Ectodermal cell (in vitro differentiated cells): ENCODE results near the gene TMEM220.
"Not testable (repeated sequence)": the region's sequence is repeated elsewhere in the genome, so short reads cannot be mapped to it uniquely, and the experiment has no call there.

ENCODE experiments used
- H3K27ac ChIP-seq: 2 replicates; pipeline ENCODE4 v1.7.0; 2013; ENCODE audit warnings: mild to moderate bottlenecking, low read depth, low read length; ENCODE audit not compliant: insufficient read depth, poor library complexity, severe bottlenecking
- H3K27me3 ChIP-seq: 2 replicates; pipeline ENCODE4 v1.7.0; 2013; ENCODE audit warnings: mild to moderate bottlenecking, low read length; ENCODE audit not compliant: insufficient read depth, control insufficient read depth, poor library complexity, severe bottlenecking
- H3K36me3 ChIP-seq: one replicate; pipeline ENCODE4 v1.7.0; 2013; ENCODE audit warnings: low read length; ENCODE audit not compliant: control insufficient read depth, insufficient read depth
- H3K4me1 ChIP-seq: one replicate; pipeline ENCODE4 v1.7.0; 2013; ENCODE audit warnings: low read length; ENCODE audit not compliant: control insufficient read depth, insufficient read depth
- H3K4me3 ChIP-seq: 2 replicates; pipeline ENCODE4 v1.7.0; 2013; ENCODE audit warnings: low read depth, low read length, control low read depth; ENCODE audit not compliant: insufficient read depth
- H3K9me3 ChIP-seq: 2 replicates; pipeline ENCODE4 v1.7.0; 2013; ENCODE audit warnings: mild to moderate bottlenecking, low read length, moderate library complexity; ENCODE audit not compliant: control insufficient read depth
- WGBS, 2 experiments: methylation state at CpG; one replicate each; pipeline ENCODE4 v1.1.7; 2013; ENCODE audit warnings: missing lambda C conversion rate in 2 of 2; 5-methylcytosine and 5-hydroxymethylcytosine counted together

TMEM220 gene

GRCh38 chr17:10742431-10742830 is 12.6 kb upstream of the TMEM220 start:
- no peaks in the 10 kb centered on the region for H3K4me1 ChIP-seq
- no peak overlapping the region for H3K27ac ChIP-seq
- H3K36me3 ChIP-seq = no peaks in the 10 kb centered on the region
- no peaks in the 10 kb centered on the region for H3K9me3 ChIP-seq
- H3K4me3 ChIP-seq = no peak overlapping the region
- WGBS, 2 experiments = 90% methylated on average over 6 of the region's 6 CpGs
- H3K27me3 ChIP-seq = no peaks in the 10 kb centered on the region

GRCh38 chr17:10741416-10742135 is 11.8 kb upstream of the TMEM220 start:
- WGBS, 2 experiments = 92 to 93% methylated on average over 10 of the region's 10 CpGs
- Histone ChIP-seq H3K4me1 (no peaks in the 10 kb centered on the region), H3K9me3 (no peaks in the 10 kb centered on the region), H3K27ac (no peak overlapping the region), H3K36me3 (no peaks in the 10 kb centered on the region), H3K4me3 (no peak overlapping the region), H3K27me3 (no peaks in the 10 kb centered on the region)

GRCh38 chr17:10739386-10739785 is 9.6 kb upstream of the TMEM220 start:
- no peak overlapping the region for H3K4me3 ChIP-seq
- H3K36me3 ChIP-seq = no peaks in the 10 kb centered on the region
- H3K27ac ChIP-seq = no peak overlapping the region
- H3K27me3 ChIP-seq = no peaks in the 10 kb centered on the region
- H3K4me1 ChIP-seq = no peaks in the 10 kb centered on the region
- H3K9me3 ChIP-seq = no peaks in the 10 kb centered on the region
- WGBS, 2 experiments = 87 to 88% methylated on average over 5 of the region's 5 CpGs

DNA sequence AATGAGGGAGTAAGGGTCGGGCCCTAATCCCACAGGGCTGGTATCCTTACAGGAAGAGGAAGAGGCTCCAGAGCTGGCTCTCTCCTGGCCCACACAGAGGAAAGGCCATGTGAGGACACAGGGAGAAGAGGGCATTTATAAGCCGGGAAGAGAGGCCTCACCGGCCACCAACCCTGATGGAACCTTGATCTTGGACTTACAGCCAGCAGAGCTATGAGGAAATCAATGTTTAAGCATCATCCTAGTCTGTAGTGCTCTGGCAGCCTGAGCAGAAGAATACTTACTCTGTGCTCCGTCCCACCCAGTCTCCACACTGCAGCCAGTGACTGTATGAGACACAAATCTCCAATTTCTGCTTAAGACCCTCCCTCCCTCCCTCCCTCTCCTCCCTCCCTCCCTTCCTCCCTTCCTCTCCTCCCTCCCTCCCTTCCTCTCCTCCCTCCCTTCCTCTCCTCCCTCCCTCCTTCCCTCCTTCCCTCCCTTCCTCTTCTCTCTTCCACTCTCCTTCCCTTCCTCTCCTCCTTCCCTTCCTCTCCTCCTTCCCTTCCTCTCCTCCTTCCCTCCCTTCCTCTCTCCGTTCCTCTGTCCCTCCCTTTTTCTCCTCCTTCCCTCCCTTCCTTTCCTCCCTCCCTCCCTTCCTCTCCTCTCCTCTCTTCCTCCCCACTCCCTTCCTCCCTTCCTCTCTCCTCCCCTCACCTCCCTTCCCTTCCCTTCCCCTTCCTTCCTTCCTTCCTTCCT is 8.9 kb upstream of the TMEM220 start:
- Histone ChIP-seq H3K9me3 (no peaks in the 10 kb centered on the region), H3K36me3 (no peaks in the 10 kb centered on the region), H3K27me3 (no peaks in the 10 kb centered on the region), H3K27ac (no peak overlapping the region), H3K4me3 (no peak overlapping the region), H3K4me1 (no peaks in the 10 kb centered on the region)
- WGBS, 2 experiments = 79 to 81% methylated on average over 5 of the region's 5 CpGs

GRCh38 chr17:10737736-10738135 is 7.9 kb upstream of the TMEM220 start:
- Histone ChIP-seq H3K4me3 (no peak overlapping the region), H3K27ac (no peak overlapping the region), H3K36me3 (no peaks in the 10 kb centered on the region), H3K9me3 (no peaks in the 10 kb centered on the region), H3K27me3 (no peaks in the 10 kb centered on the region), H3K4me1 (no peaks in the 10 kb centered on the region)
- 91 to 95% methylated on average over 3 of the region's 3 CpGs for WGBS, 2 experiments

GRCh38 chr17:10737168-10737622 is 7.4 kb upstream of the TMEM220 start:
- Histone ChIP-seq H3K27ac (no peak overlapping the region), H3K4me3 (no peak overlapping the region)
- 17% methylated on average over 6 of the region's 6 CpGs for WGBS, 2 experiments

DNA sequence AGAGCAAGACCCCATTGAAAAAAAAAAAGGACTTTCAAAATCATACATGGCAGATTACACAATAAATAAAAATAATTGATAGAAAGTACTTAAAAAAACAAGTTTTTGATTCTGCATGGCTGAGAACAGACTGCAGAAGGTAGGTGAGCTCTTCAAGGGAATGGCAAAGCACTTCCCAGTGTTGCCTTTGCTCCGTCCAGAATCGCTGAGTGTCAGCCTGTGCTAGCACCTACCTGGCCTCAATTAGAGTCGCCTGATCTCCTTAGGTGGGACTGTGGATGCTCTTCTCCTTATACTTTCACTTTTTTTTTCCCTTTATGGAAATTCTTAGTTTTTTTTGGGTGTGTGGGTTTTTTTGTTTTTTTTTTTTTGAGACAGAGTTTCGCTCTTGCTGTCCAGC is 6.0 kb upstream of the TMEM220 start:
- no peaks in the 10 kb centered on the region for H3K36me3 ChIP-seq
- no peaks in the 10 kb centered on the region for H3K9me3 ChIP-seq
- peaks cover under 1% of the 10 kb centered on the region for H3K4me1 ChIP-seq
- 95 to 96% methylated on average over 3 to 4 of the region's 4 CpGs for WGBS, 2 experiments
- H3K4me3 ChIP-seq = no peak overlapping the region
- no peaks in the 10 kb centered on the region for H3K27me3 ChIP-seq
- H3K27ac ChIP-seq = no peak overlapping the region

More at GRCh38 chr17:10737168-10737622, 7.4 kb upstream of the TMEM220 start:
- Histone ChIP-seq H3K27me3 (no peaks in the 10 kb centered on the region), H3K4me1 (no peaks in the 10 kb centered on the region), H3K36me3 (no peaks in the 10 kb centered on the region), H3K9me3 (no peaks in the 10 kb centered on the region)

GRCh38 chr17:10735251-10735650 is 5.4 kb upstream of the TMEM220 start:
- Histone ChIP-seq H3K4me1 (peaks cover 2% of the 10 kb centered on the region), H3K36me3 (no peaks in the 10 kb centered on the region), H3K9me3 (no peaks in the 10 kb centered on the region), H3K27me3 (peaks cover 5% of the 10 kb centered on the region), H3K27ac (no peak overlapping the region), H3K4me3 (no peak overlapping the region)
- WGBS, 2 experiments = 87 to 93% methylated on average over 2 of the region's 2 CpGs

DNA sequence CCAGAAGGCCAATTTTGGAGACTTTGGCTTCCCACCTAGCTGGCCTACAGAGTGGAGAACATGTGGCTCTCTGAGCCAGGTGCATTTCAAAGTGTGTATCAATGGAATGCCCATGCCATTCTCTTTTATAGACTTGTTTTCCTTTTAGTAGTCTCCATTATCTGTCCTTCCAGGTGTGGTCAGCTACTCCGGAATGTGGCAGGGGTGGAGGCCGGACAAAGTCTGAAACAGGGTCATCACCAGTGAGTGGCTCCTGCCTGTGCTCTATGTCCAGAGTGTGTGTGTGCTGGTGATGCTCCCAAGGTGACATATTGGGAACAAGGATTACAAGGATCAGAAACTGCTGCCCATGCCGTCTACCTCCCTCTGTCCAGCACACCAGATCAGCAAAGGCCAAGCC is 3.8 kb upstream of the TMEM220 start:
- Histone ChIP-seq H3K27ac (no peak overlapping the region), H3K27me3 (peaks cover 16% of the 10 kb centered on the region), H3K9me3 (no peaks in the 10 kb centered on the region), H3K4me1 (peaks cover 2% of the 10 kb centered on the region), H3K36me3 (no peaks in the 10 kb centered on the region), H3K4me3 (no peak overlapping the region)
- 90 to 95% methylated on average over 3 of the region's 3 CpGs for WGBS, 2 experiments

- not testable (repeated sequence) for H3K9me3 ChIP-seq, H3K36me3 ChIP-seq, H3K27ac ChIP-seq, H3K4me1 ChIP-seq, H3K4me3 ChIP-seq
- peaks cover 16% of the 10 kb centered on the region for H3K27me3 ChIP-seq
- WGBS, 2 experiments = 78% methylated on average over 6 of the region's 6 CpGs
These were observed 2.3 kb upstream of the TMEM220 start for GRCh38 chr17:10732121-10732520.
